HEK293T (cell line): ENCODE measurements around the gene SAMD11.

Experiments
- CTCF ChIA-PET: fragments of 350-600 bp; formaldehyde crosslinking; extraction: SDS; loops from one replicate; lab custom pipeline; 2021; ENCODE audit warnings: antibody characterized with exemption, inconsistent platforms; lab: Yijun Ruan, JAX
- POLR2A ChIA-PET: fragments of 350-600 bp; formaldehyde crosslinking; extraction: SDS; loops from one replicate; lab custom pipeline; 2020; ENCODE audit warnings: antibody characterized with exemption, inconsistent platforms; lab: Yijun Ruan, JAX
- DNase-seq: peaks from one replicate; pipeline ENCODE4 v3.0.0; 2012; ENCODE audit warnings: mixed read lengths; ENCODE audit errors: extremely low spot score
- ARNT ChIP-seq: fragments of 450-650 bp; IDR thresholded peaks from 2 replicates; pipeline ENCODE4 v1.6.1; 2017; ENCODE audit warnings: mild to moderate bottlenecking
- BHLHE40 ChIP-seq: fragments of 450-650 bp; IDR thresholded peaks from 2 replicates; pipeline ENCODE4 v1.6.1; 2016; ENCODE audit warnings: mild to moderate bottlenecking, moderate library complexity, borderline replicate concordance
- CTBP1 ChIP-seq: fragments of 450-650 bp; IDR thresholded peaks from 2 replicates; pipeline ENCODE4 v1.6.1; 2016; ENCODE audit warnings: borderline replicate concordance
- ELF4 ChIP-seq: fragments of 450-650 bp; IDR thresholded peaks from 2 replicates; pipeline ENCODE4 v1.6.1; 2017; ENCODE audit warnings: antibody characterized with exemption
- FOXA1 ChIP-seq: fragments of 450-650 bp; IDR thresholded peaks from 2 replicates; pipeline ENCODE4 v1.6.1; 2016; ENCODE audit warnings: mild to moderate bottlenecking
- FOXK2 ChIP-seq: fragments of 450-650 bp; IDR thresholded peaks from 2 replicates; pipeline ENCODE4 v1.6.1; 2016; ENCODE audit warnings: mild to moderate bottlenecking
- FOXM1 ChIP-seq: fragments of 450-650 bp; IDR thresholded peaks from 2 replicates; pipeline ENCODE4 v1.6.1; 2017; ENCODE audit warnings: mild to moderate bottlenecking, borderline replicate concordance
- HDGF ChIP-seq: fragments of 450-650 bp; IDR thresholded peaks from 2 replicates; pipeline ENCODE4 v1.6.1; 2017; ENCODE audit warnings: antibody characterized with exemption, borderline replicate concordance
- L3MBTL2 ChIP-seq: fragments of 450-650 bp; conservative IDR thresholded peaks from 2 replicates; pipeline ENCODE4 v1.6.1; 2016; ENCODE audit warnings: mild to moderate bottlenecking
- LEF1 ChIP-seq: fragments of 450-650 bp; IDR thresholded peaks from 2 replicates; pipeline ENCODE4 v1.6.1; 2017; ENCODE audit warnings: mild to moderate bottlenecking, borderline replicate concordance
- NFRKB ChIP-seq: fragments of 450-650 bp; IDR thresholded peaks from 2 replicates; pipeline ENCODE4 v1.6.1; 2016; ENCODE audit warnings: mild to moderate bottlenecking, moderate library complexity
- SP1 ChIP-seq: fragments of 450-650 bp; IDR thresholded peaks from 2 replicates; pipeline ENCODE4 v1.6.1; 2017
- SUZ12 ChIP-seq: fragments of 450-650 bp; IDR thresholded peaks from 2 replicates; pipeline ENCODE4 v1.6.1; 2016; ENCODE audit warnings: mild to moderate bottlenecking
- TARDBP ChIP-seq: fragments of 450-650 bp; IDR thresholded peaks from 2 replicates; pipeline ENCODE4 v1.6.1; 2016
- ZNF384 ChIP-seq: fragments of 450-650 bp; IDR thresholded peaks from 2 replicates; pipeline ENCODE4 v1.6.1; 2016
- TF ChIP-seq, protein P1 (sequence below): fragments of 450-650 bp; IDR thresholded peaks from 2 replicates; pipeline ENCODE4 v1.6.1; 2016

The SAMD11 gene

DNA sequence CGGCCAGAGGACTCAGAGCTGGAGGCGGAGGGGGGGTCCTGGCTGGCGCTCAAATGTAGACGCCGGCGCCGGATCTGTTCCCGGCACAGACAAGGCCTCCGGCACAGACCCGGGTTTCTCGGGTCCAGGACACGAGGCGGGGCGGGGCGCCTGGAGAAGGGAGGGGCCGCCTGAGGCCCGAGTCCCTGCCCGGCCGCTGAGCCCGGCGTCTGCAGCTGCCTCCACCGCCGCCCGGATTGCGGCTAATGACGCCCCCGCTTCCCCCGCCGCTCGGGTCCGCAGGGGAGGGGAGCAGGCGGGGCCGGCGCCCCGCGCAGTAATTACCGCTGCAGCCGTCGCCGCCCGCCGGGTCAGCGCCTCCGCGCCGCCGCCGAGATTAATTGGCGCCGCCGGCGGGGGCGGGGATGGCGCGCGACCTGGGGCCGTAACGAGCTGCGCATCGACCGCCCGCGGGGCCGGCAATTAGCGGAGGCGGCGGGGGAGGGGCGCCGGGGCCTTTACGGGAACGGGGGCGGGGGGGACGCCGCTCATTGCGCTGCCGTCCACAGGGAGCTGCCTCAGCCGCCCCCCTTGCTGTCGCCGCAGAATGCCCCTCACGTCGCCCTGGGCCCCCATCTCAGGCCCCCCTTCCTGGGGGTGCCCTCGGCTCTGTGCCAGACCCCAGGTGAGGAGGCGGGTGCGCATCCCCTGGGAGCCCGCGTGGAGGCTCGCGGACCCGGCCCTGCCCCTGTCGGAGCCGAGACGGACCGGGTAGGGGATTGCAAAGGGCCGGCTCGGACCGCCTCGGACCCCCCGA, 18.1 kb downstream of the SAMD11 start:
- TF ChIP-seq FOXM1 (peak; percentile 93), FOXA1 (no peak), ARNT (peak; percentile 93), LEF1 (peak; percentile 96), CTBP1 (peak; percentile 75; the same call in 1 of the 2 replicates)
- TF ChIP-seq, protein P1, sequence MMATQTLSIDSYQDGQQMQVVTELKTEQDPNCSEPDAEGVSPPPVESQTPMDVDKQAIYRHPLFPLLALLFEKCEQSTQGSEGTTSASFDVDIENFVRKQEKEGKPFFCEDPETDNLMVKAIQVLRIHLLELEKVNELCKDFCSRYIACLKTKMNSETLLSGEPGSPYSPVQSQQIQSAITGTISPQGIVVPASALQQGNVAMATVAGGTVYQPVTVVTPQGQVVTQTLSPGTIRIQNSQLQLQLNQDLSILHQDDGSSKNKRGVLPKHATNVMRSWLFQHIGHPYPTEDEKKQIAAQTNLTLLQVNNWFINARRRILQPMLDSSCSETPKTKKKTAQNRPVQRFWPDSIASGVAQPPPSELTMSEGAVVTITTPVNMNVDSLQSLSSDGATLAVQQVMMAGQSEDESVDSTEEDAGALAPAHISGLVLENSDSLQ, result peak; percentile 62
- DNase-seq, result peak; percentile 85
- POLR2A ChIA-PET, result interaction anchor here (0.9 to 7.5 kb wide), 11 partner anchors 11 to 60 kb away, joined by 3 to 61 read pairs (median 7); partner anchors contain the start of gene SAMD11
- CTCF ChIA-PET, result interaction anchor here (1.1 to 2.3 kb wide), 4 partner anchors 9 to 36 kb away, joined by 3 to 10 read pairs (median 5); no protein-coding TSS in a partner anchor

DNA sequence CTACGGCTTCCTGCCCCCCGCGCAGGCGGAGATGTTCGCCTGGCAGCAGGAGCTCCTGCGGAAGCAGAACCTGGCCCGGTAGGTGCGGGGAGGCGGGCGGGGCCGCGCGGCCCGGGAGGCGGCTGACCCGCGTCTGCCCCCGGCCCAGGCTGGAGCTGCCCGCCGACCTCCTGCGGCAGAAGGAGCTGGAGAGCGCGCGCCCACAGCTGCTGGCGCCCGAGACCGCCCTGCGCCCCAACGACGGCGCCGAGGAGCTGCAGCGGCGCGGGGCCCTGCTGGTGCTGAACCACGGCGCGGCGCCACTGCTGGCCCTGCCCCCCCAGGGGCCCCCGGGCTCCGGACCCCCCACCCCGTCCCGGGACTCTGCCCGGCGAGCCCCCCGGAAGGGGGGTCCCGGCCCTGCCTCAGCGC, 18.7 kb downstream of the SAMD11 start:
- POLR2A ChIA-PET, result interaction anchor here (0.7 to 7.5 kb wide), 13 partner anchors 12 to 60 kb away, joined by 3 to 61 read pairs (median 7); partner anchors contain the start of genes NOC2L and SAMD11
- CTCF ChIA-PET, result interaction anchor here (1.1 to 2.3 kb wide), 3 partner anchors 9 to 22 kb away, joined by 3 to 7 read pairs (median 3); no protein-coding TSS in a partner anchor
- TF ChIP-seq, protein P1, result no peak
- no peak for DNase-seq

GRCh38 chr1:942864-943533, 19.3 kb downstream of the SAMD11 start:
- no peak for TF ChIP-seq TARDBP
- no peak for TF ChIP-seq FOXM1
- TF ChIP-seq ELF4, result no peak
- no peak for DNase-seq
- ChIA-PET POLR2A (interaction anchor here (0.7 to 7.5 kb wide), 13 partner anchors 11 to 57 kb away, joined by 3 to 61 read pairs (median 5); partner anchors contain the start of genes NOC2L, PLEKHN1 and SAMD11), CTCF (interaction anchor here (0.7 to 2.3 kb wide), 6 partner anchors 8 to 121 kb away, joined by 3 to 7 read pairs (median 4); no protein-coding TSS in a partner anchor)

DNA sequence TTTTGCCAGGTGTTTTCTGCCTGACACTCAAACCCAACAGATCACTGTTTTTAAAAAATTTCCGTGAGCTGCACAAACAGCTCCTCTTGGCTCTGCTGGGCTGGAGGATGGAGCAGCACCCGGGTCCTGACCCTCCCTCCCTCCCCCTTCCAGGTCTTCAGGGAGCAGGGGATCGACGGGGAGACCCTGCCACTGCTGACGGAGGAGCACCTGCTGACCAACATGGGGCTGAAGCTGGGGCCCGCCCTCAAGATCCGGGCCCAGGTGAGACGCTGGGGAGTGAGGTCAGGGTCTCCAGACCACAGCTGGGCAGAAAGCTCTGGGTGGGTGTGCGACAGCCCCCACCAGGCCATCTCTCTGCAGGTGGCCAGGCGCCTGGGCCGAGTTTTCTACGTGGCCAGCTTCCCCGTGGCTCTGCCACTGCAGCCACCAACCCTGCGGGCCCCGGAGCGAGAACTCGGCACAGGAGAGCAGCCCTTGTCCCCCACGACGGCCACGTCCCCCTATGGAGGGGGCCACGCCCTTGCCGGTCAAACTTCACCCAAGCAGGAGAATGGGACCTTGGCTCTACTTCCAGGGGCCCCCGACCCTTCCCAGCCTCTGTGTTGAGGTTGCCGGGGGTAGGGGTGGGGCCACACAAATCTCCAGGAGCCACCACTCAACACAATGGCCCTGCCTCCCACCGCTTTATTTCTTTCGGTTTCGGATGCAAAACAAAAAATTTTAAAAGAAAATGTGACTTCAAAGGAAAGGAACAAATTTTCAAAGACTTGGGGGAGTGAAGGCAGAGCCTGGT, 20.0 kb downstream of the SAMD11 start:
- TF ChIP-seq SP1 (no peak), TARDBP (no peak), CTBP1 (no peak), ELF4 (no peak), NFRKB (no peak), L3MBTL2 (no peak), FOXM1 (no peak)
- CTCF ChIA-PET, result interaction anchor here (0.7 to 1.1 kb wide), 3 partner anchors 24 to 120 kb away, joined by 4 to 5 read pairs (median 5); no protein-coding TSS in a partner anchor
- POLR2A ChIA-PET, result interaction anchor here (0.9 to 7.5 kb wide), 12 partner anchors 11 to 39 kb away, joined by 3 to 61 read pairs (median 4); partner anchors contain the start of genes KLHL17, NOC2L, PLEKHN1 and SAMD11
- DNase-seq, result no peak

DNA sequence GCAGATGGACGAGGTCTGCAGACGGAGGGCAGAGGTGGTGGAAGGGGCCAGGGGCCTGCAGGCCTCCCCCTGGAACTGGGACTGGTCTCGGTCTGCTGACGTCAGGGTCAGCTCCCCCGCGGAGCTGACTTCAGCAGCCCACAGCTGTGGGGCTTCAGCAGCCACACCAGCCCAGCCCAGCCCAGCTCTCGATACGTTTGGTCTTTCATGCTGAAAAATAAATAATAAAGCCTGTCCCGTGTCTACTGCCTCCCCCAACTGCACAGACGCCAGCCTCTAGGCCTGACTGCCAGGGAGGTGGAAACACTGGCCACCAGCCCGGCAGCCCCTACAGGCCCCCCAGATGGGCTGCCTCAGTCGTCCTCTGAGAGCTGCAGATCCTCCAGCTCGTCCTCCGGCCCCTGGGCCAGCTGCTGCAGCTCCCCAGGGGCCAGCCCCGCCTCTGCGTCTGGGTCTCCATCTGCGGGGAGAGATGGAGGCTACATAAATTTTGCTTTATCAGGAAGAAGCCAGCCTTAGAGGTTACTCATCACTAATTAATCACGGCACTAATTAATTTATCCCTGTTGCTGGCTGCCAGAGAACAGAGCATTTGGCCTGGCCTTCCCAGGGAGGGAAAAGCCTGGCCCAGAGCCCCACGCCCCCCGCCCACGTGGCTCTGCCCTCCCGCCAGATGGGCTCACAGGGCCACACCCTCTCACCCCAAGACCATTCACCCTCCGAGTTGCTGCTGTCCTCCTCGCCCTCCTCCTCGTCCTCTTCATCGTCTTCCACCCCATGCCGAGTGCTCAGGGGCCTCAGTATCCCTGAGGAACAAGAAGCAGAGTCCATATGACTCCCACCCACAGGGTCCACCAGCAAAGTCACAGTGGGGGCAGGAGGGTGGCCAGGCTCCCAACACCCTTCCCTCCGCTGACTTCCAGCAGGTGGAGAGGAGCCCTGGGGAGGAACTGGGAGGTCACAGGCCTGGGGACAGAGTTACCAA, 20.9 kb downstream of the SAMD11 start:
- TF ChIP-seq ARNT, result no peak
- TF ChIP-seq FOXM1, result no peak
- TF ChIP-seq TARDBP, result no peak
- no peak for TF ChIP-seq BHLHE40
- no peak for TF ChIP-seq ZNF384
- no peak for TF ChIP-seq FOXA1
- TF ChIP-seq L3MBTL2, result no peak
- TF ChIP-seq NFRKB, result no peak
- TF ChIP-seq HDGF, result no peak
- no peak for TF ChIP-seq SUZ12
- no peak for TF ChIP-seq LEF1
- TF ChIP-seq SP1, result no peak
- TF ChIP-seq, protein P1, result no peak
- TF ChIP-seq CTBP1, result no peak
- no peak for TF ChIP-seq FOXK2
- no peak for TF ChIP-seq ELF4
- no peak for DNase-seq
- CTCF ChIA-PET, result interaction anchor here (0.7 to 1.1 kb wide), 2 partner anchors 32 to 119 kb away, joined by 3 to 5 read pairs; no protein-coding TSS in a partner anchor
- POLR2A ChIA-PET, result interaction anchor here (0.9 to 7.5 kb wide), 8 partner anchors 14 to 40 kb away, joined by 3 to 61 read pairs (median 4); partner anchors contain the start of genes KLHL17, NOC2L and SAMD11
